ENCODE data around the gene IRAK2. TPM values are rescaled to one million over a fixed set of nuclear protein-coding genes. Genes with fewer than 3 reads are reported as not detected.
A peak's percentile ranks its signal among the peaks of the same experiment; 100 is the strongest.

IRAK2 gene
- total RNA-seq, 1 experiment from 2014 or later: 8.2 TPM

- DNase-seq (ENCODE audit: low read depth): no peak
Observed at GRCh38 chr3:10280571-10280970, 115.9 kb downstream of the IRAK2 start.

- DNase-seq (ENCODE audit: low read depth): no peak
Observed at GRCh38 chr3:10281951-10282350, 117.2 kb downstream of the IRAK2 start.

GRCh38 chr3:10283638-10284037, 118.9 kb downstream of the IRAK2 start:
- no peak for DNase-seq (ENCODE audit: low read depth)

- no peak for DNase-seq (ENCODE audit: low read depth)
Observed at GRCh38 chr3:10284496-10284895, 119.8 kb downstream of the IRAK2 start.

- no peak for DNase-seq (ENCODE audit: low read depth)
Observed at GRCh38 chr3:10285272-10286132, 120.8 kb downstream of the IRAK2 start.

GRCh38 chr3:10286133-10286524, 121.4 kb downstream of the IRAK2 start:
- no peak for DNase-seq (ENCODE audit: low read depth)

GRCh38 chr3:10286596-10287295, 122.0 kb downstream of the IRAK2 start:
- DNase-seq (ENCODE audit: low read depth): peak; percentile 81

GRCh38 chr3:10287936-10288574, 123.3 kb downstream of the IRAK2 start:
- no peak for DNase-seq (ENCODE audit: low read depth)

GRCh38 chr3:10288575-10288960, 123.8 kb downstream of the IRAK2 start:
- DNase-seq (ENCODE audit: low read depth): no peak

GRCh38 chr3:10289077-10289476, 124.4 kb downstream of the IRAK2 start:
- DNase-seq (ENCODE audit: low read depth): no peak

GRCh38 chr3:10289787-10290355, 125.2 kb downstream of the IRAK2 start:
- DNase-seq (ENCODE audit: low read depth): no peak

- no peak for DNase-seq (ENCODE audit: low read depth)
Observed at GRCh38 chr3:10290481-10291176, 125.9 kb downstream of the IRAK2 start.

- DNase-seq (ENCODE audit: low read depth): no peak
Observed at GRCh38 chr3:10291641-10292040, 126.9 kb downstream of the IRAK2 start.

- DNase-seq (ENCODE audit: low read depth): no peak
Observed at GRCh38 chr3:10292505-10293419, 128.0 kb downstream of the IRAK2 start, which contains the start of gene GHRL. Gene GHRL (minus strand): TSS chr3:10292947. CDS start chr3:10290180, 2,767 bp downstream.

Other genes with a start within 250 kb of the IRAK2 start
- 26.4 and 29.5 TPM in 2 replicates for gene IL17RC, start 247.8 kb upstream of the IRAK2 start, total RNA-seq (2014; rRNA removed; shearing (Covaris generic))
- gene CRELD1, start 231.1 kb upstream of the IRAK2 start, total RNA-seq (2014; rRNA removed; shearing (Covaris generic)): 7.7 and 12.0 TPM in 2 replicates
- 2.8 and 3.8 TPM in 2 replicates for gene PRRT3, start 212.5 kb upstream of the IRAK2 start, total RNA-seq (2014; rRNA removed; shearing (Covaris generic))
- 53.8 and 98.5 TPM in 2 replicates for gene EMC3, start 178.1 kb upstream of the IRAK2 start, total RNA-seq (2014; rRNA removed; shearing (Covaris generic))
- gene FANCD2, start 138.5 kb upstream of the IRAK2 start, total RNA-seq (2014; rRNA removed; shearing (Covaris generic)): 12.2 and 16.0 TPM in 2 replicates
- gene FANCD2OS, start 56.7 kb upstream of the IRAK2 start, total RNA-seq (2014; rRNA removed; shearing (Covaris generic)): not detected in 2 replicates
- 135 and 205 TPM in 2 replicates for gene BRK1, start 49.2 kb upstream of the IRAK2 start, total RNA-seq (2014; rRNA removed; shearing (Covaris generic))
- gene VHL, start 23.1 kb upstream of the IRAK2 start, total RNA-seq (2014; rRNA removed; shearing (Covaris generic)): 18.5 and 28.9 TPM in 2 replicates
- gene TATDN2, start 83.5 kb downstream of the IRAK2 start, total RNA-seq (2014; rRNA removed; shearing (Covaris generic)): 13.4 and 14.4 TPM in 2 replicates
- gene GHRL, start 128.0 kb downstream of the IRAK2 start, total RNA-seq (2014; rRNA removed; shearing (Covaris generic)): not detected in 2 replicates
- 183 and 201 TPM in 2 replicates for gene SEC13, start 156.2 kb downstream of the IRAK2 start, total RNA-seq (2014; rRNA removed; shearing (Covaris generic))

All from M059J (cell line).